ENCODE results near the gene VASP. TPM values are rescaled to one million over a fixed set of nuclear protein-coding genes. Genes with fewer than 3 reads are reported as not detected.

Gene VASP
- total and polyA plus RNA-seq, 2 experiments from 2014 or later, result 60.3 to 147 TPM

GRCh38 chr19:45498411-45499195 is 8.7 kb upstream of the VASP start, which contains the start of gene PPM1N:
TSS of gene PPM1N (plus strand) at chr19:45498443. CDS start at chr19:45498473, 30 bp downstream.
- H2AFZ ChIP-seq, result peak within 1 kb of the TSS; percentile 83
- H3K9me2 ChIP-seq (ENCODE audit: insufficient read depth), result no peaks in the 10 kb centered on the region
- TF ChIP-seq POLR2AphosphoS5 (IDR thresholded peaks at IDR 0.05; ENCODE audit: low read depth) (peak; percentile 54; the same call in 1 of the 2 replicates), ZNF331 (CRISPR knock-in tag; IDR thresholded peaks at IDR 0.05; ENCODE audit: low read depth) (no peak), ZNF114 (CRISPR knock-in tag; IDR thresholded peaks at IDR 0.05) (no peak), ETS1 (IDR thresholded peaks at IDR 0.05) (no peak), EZH2phosphoT487 (IDR thresholded peaks at IDR 0.05; ENCODE audit: unreplicated experiment) (no peak), CTCF (conservative IDR thresholded peaks at IDR 0.05; ENCODE audit: low read depth in 2 of 2) (peak in 1 of 2 experiments; percentile 45; a peak in 3 of 4 replicates)
- peaks cover 15% of the 10 kb centered on the region; the same call in 1 of the 2 replicates for H3K27me3 ChIP-seq (ENCODE audit: insufficient read depth)
- no peaks in the 10 kb centered on the region for H3K79me2 ChIP-seq (replicated peaks; ENCODE audit: insufficient read depth)
- peak within 1 kb of the TSS; percentile 78 for H3K4me2 ChIP-seq
- H3K4me3 ChIP-seq, result peak within 1 kb of the TSS; percentile 90
- peaks cover 33% of the 10 kb centered on the region for H3K27me3 Mint-ChIP-seq (ENCODE audit: insufficient read depth, low read depth, poor library complexity)
- DNase-seq (ENCODE audit: low spot score) (peak; percentile 87), ATAC-seq (peak; percentile 58)
- peaks cover 4% of the 10 kb centered on the region; the same call in 1 of the 3 replicates for H3K36me3 Mint-ChIP-seq (ENCODE audit: low read depth)
- no peak within 1 kb of the TSS; the same call in 1 of the 2 replicates for H3K27ac Mint-ChIP-seq
- H4K20me1 ChIP-seq (replicated peaks; ENCODE audit: insufficient read depth), result peaks cover 2% of the 10 kb centered on the region; the same call in 1 of the 2 replicates
- peaks cover 47% of the 10 kb centered on the region for H3K4me1 Mint-ChIP-seq
- peak within 1 kb of the TSS; percentile 74 for H3K27ac ChIP-seq (ENCODE audit: low read depth)
- peak within 1 kb of the TSS; percentile 77 for H3K4me3 Mint-ChIP-seq
- peaks cover 19% of the 10 kb centered on the region; the same call in 1 of the 2 replicates for H3K4me1 ChIP-seq (ENCODE audit: insufficient read depth)
- H3K36me3 ChIP-seq (ENCODE audit: insufficient read depth), result no peaks in the 10 kb centered on the region
- no peaks in the 10 kb centered on the region for H3K9me3 Mint-ChIP-seq
- peaks cover 10% of the 10 kb centered on the region for H3F3A ChIP-seq (replicated peaks; ENCODE audit: low read depth)

- Histone ChIP-seq H3K27ac (ENCODE audit: low read depth) (no peak overlapping the region), H3K4me1 (ENCODE audit: insufficient read depth) (peaks cover 19% of the 10 kb centered on the region; the same call in 1 of the 2 replicates), H2AFZ (no peak overlapping the region; the same call in 1 of the 2 replicates), H3K79me2 (replicated peaks; ENCODE audit: insufficient read depth) (no peaks in the 10 kb centered on the region), H3K36me3 (ENCODE audit: insufficient read depth) (no peaks in the 10 kb centered on the region), H3K9me2 (ENCODE audit: insufficient read depth) (no peaks in the 10 kb centered on the region), H3K27me3 (ENCODE audit: insufficient read depth) (peaks cover 15% of the 10 kb centered on the region; the same call in 1 of the 2 replicates), H3K4me3 (peak overlapping the region; percentile 59), H4K20me1 (replicated peaks; ENCODE audit: insufficient read depth) (peaks cover 2% of the 10 kb centered on the region; the same call in 1 of the 2 replicates), H3F3A (replicated peaks; ENCODE audit: low read depth) (peaks cover 10% of the 10 kb centered on the region), H3K4me2 (peak overlapping the region; percentile 78)
- peak; percentile 61 for ATAC-seq
- Mint-ChIP-seq H3K9me3 (no peaks in the 10 kb centered on the region), H3K4me1 (peaks cover 43% of the 10 kb centered on the region), H3K27me3 (ENCODE audit: insufficient read depth, low read depth, poor library complexity) (peaks cover 29% of the 10 kb centered on the region), H3K36me3 (ENCODE audit: low read depth) (no peaks in the 10 kb centered on the region), H3K4me3 (peak overlapping the region; percentile 73), H3K27ac (no peak overlapping the region)
- TF ChIP-seq JUNB (IDR thresholded peaks at IDR 0.05; ENCODE audit: unreplicated experiment) (no peak), POLR2AphosphoS5 (IDR thresholded peaks at IDR 0.05; ENCODE audit: low read depth) (peak; percentile 63), ETS1 (IDR thresholded peaks at IDR 0.05) (0 out of 2 replicates have a peak, but pooled peaks have one; percentile 25)
- peak; percentile 100 for DNase-seq (ENCODE audit: low spot score)
Measured at GRCh38 chr19:45499196-45500180, 7.8 kb upstream of the VASP start.

All from GM23338 (cell line).